GM19468 (cell line): Measurements from ENCODE around the gene PHKG1.
"Not testable (repeated sequence)": the region's sequence is repeated elsewhere in the genome, so short reads cannot be mapped to it uniquely, and the experiment has no call there.

Experiments used
- ATAC-seq: cut with Tn5 transposase; IDR thresholded peaks from one replicate; pipeline ENCODE4 v1.9.1; 2021; ENCODE audit warnings: mild to moderate bottlenecking, moderate library complexity, moderate number of reproducible peaks; ENCODE audit not compliant: unreplicated experiment; ENCODE audit errors: extremely low read depth

PHKG1 gene

GRCh38 chr7:56092789-56093531 lies at the start of gene PHKG1:
Gene PHKG1, minus strand, starts transcription at chr7:56092952. Its CDS starts 4,011 bp downstream, at chr7:56088941.
- no peak for ATAC-seq

- ATAC-seq: not testable (repeated sequence)
Observed at GRCh38 chr7:56131062-56131461, 38.3 kb upstream of the PHKG1 start.

- ATAC-seq: no peak
Observed at GRCh38 chr7:56127241-56127975, 34.7 kb upstream of the PHKG1 start.

GRCh38 chr7:56125831-56126230 lies 33.1 kb upstream of the PHKG1 start:
- ATAC-seq: no peak

GRCh38 chr7:56124981-56125380 lies 32.2 kb upstream of the PHKG1 start:
- ATAC-seq: no peak

GRCh38 chr7:56121440-56121839 lies 28.7 kb upstream of the PHKG1 start:
- ATAC-seq: no peak

GRCh38 chr7:56115852-56116538 lies 23.2 kb upstream of the PHKG1 start, which contains the start of gene NUPR2:
Gene NUPR2, minus strand, starts transcription at chr7:56116417. Its CDS starts 103 bp downstream, at chr7:56116314.
- no peak for ATAC-seq

- not testable (repeated sequence) for ATAC-seq
Observed at GRCh38 chr7:56112244-56112643, 19.5 kb upstream of the PHKG1 start.

- no peak for ATAC-seq
Observed at GRCh38 chr7:56110611-56111010, 17.9 kb upstream of the PHKG1 start.

GRCh38 chr7:56107954-56108258 lies 15.2 kb upstream of the PHKG1 start:
- no peak for ATAC-seq

- ATAC-seq: peak; percentile 99
Observed at GRCh38 chr7:56106108-56107073, 13.6 kb upstream of the PHKG1 start, which contains the start of gene CHCHD2. Gene CHCHD2, minus strand, starts transcription at chr7:56106476. Its CDS starts 63 bp downstream, at chr7:56106413.

- no peak for ATAC-seq
Observed at GRCh38 chr7:56105508-56105907, 12.8 kb upstream of the PHKG1 start.

GRCh38 chr7:56104138-56104537 lies 11.4 kb upstream of the PHKG1 start:
- not testable (repeated sequence) for ATAC-seq

GRCh38 chr7:56099653-56100052 lies 6.9 kb upstream of the PHKG1 start:
- ATAC-seq: no peak

- not testable (repeated sequence) for ATAC-seq
Observed at GRCh38 chr7:56098187-56099008, 5.6 kb upstream of the PHKG1 start.

- ATAC-seq: no peak
Observed at GRCh38 chr7:56097700-56098099, 4.9 kb upstream of the PHKG1 start.

GRCh38 chr7:56092388-56092787 lies 364 bp downstream of the PHKG1 start:
- not testable (repeated sequence) for ATAC-seq

GRCh38 chr7:56091591-56091990 lies 1.2 kb downstream of the PHKG1 start:
- ATAC-seq: no peak

- ATAC-seq: no peak
Observed at GRCh38 chr7:56087445-56087844, 5.3 kb downstream of the PHKG1 start.
